ENCODE results near the gene APBA2. TPM values are rescaled to one million over a fixed set of nuclear protein-coding genes. Genes with fewer than 3 reads are reported as not detected.

APBA2 gene
- total RNA-seq, 2 experiments from 2014 or later = 30.8 to 32.0 TPM

GRCh38 chr15:29053661-29054131, 167.9 kb downstream of the APBA2 start:
- Mint-ChIP-seq H3K27ac (no peak overlapping the region), H3K27me3 (no peaks in the 10 kb centered on the region), H3K36me3 (ENCODE audit: low read depth) (peaks cover 5% of the 10 kb centered on the region), H3K9me3 (no peaks in the 10 kb centered on the region), H3K4me3 (no peak overlapping the region), H3K4me1 (ENCODE audit: low read depth) (peaks cover 46% of the 10 kb centered on the region)
- intact Hi-C loops (cut with micrococcal nuclease) = no loop called here
- CTCF ChIA-PET = no interaction called here
- DNase-seq = no peak
- ATAC-seq = no peak
- POLR2A ChIA-PET = no interaction called here
- TF ChIP-seq CTCF (IDR thresholded peaks at IDR 0.05) = no peak

- H3K27me3 Mint-ChIP-seq = no peaks in the 10 kb centered on the region
- intact Hi-C loops (cut with micrococcal nuclease) = no loop called here
- peaks cover 8% of the 10 kb centered on the region for H3K36me3 Mint-ChIP-seq (ENCODE audit: low read depth)
- no peak overlapping the region for H3K27ac Mint-ChIP-seq
- ChIA-PET POLR2A (no interaction called here), CTCF (interaction anchor here (1.6 kb wide), 1 partner anchor 48 kb away, joined by 5 read pairs; no protein-coding TSS in a partner anchor)
- no peak for TF ChIP-seq CTCF (IDR thresholded peaks at IDR 0.05)
- H3K4me3 Mint-ChIP-seq = no peak overlapping the region
- H3K4me1 Mint-ChIP-seq (ENCODE audit: low read depth) = peaks cover 51% of the 10 kb centered on the region
- no peak for DNase-seq
- H3K9me3 Mint-ChIP-seq = peaks cover 2% of the 10 kb centered on the region
- no peak for ATAC-seq
Measured at GRCh38 chr15:29054171-29055045, 168.6 kb downstream of the APBA2 start.

GRCh38 chr15:29055876-29056275, 170.1 kb downstream of the APBA2 start:
- Mint-ChIP-seq H3K27ac (no peak overlapping the region), H3K4me1 (ENCODE audit: low read depth) (peaks cover 54% of the 10 kb centered on the region), H3K27me3 (no peaks in the 10 kb centered on the region), H3K9me3 (peaks cover 2% of the 10 kb centered on the region), H3K4me3 (no peak overlapping the region), H3K36me3 (ENCODE audit: low read depth) (peaks cover 11% of the 10 kb centered on the region)
- CTCF ChIA-PET = interaction anchor here (1.6 kb wide), 1 partner anchor 47 kb away, joined by 5 read pairs; no protein-coding TSS in a partner anchor
- ATAC-seq = no peak
- POLR2A ChIA-PET = no interaction called here
- intact Hi-C loops (cut with micrococcal nuclease) = no loop called here
- DNase-seq = no peak
- no peak for TF ChIP-seq CTCF (IDR thresholded peaks at IDR 0.05)

GRCh38 chr15:29056839-29057450, 171.2 kb downstream of the APBA2 start:
- Mint-ChIP-seq H3K36me3 (ENCODE audit: low read depth) (peaks cover 11% of the 10 kb centered on the region), H3K4me1 (ENCODE audit: low read depth) (peaks cover 52% of the 10 kb centered on the region), H3K9me3 (peaks cover 2% of the 10 kb centered on the region), H3K27me3 (no peaks in the 10 kb centered on the region), H3K27ac (no peak overlapping the region), H3K4me3 (no peak overlapping the region)
- intact Hi-C loops (cut with micrococcal nuclease) = no loop called here
- ATAC-seq = no peak
- no peak for DNase-seq
- TF ChIP-seq CTCF (IDR thresholded peaks at IDR 0.05) = no peak
- ChIA-PET POLR2A (no interaction called here), CTCF (interaction anchor here (0.6 kb wide), 1 partner anchor 28 kb away, joined by 3 read pairs; no protein-coding TSS in a partner anchor)

- intact Hi-C loops (cut with micrococcal nuclease) = no loop called here
- no peaks in the 10 kb centered on the region for H3K27me3 Mint-ChIP-seq
- H3K4me3 Mint-ChIP-seq = no peak overlapping the region
Measured at GRCh38 chr15:29057856-29058255, 172.1 kb downstream of the APBA2 start.

More at GRCh38 chr15:29057856-29058255, 172.1 kb downstream of the APBA2 start:
- TF ChIP-seq CTCF (IDR thresholded peaks at IDR 0.05) = no peak
- POLR2A ChIA-PET = no interaction called here
- CTCF ChIA-PET = no interaction called here
- DNase-seq (no peak), ATAC-seq (no peak)
- peaks cover 11% of the 10 kb centered on the region for H3K36me3 Mint-ChIP-seq (ENCODE audit: low read depth)
- peaks cover 2% of the 10 kb centered on the region for H3K9me3 Mint-ChIP-seq
- peaks cover 53% of the 10 kb centered on the region for H3K4me1 Mint-ChIP-seq (ENCODE audit: low read depth)
- no peak overlapping the region for H3K27ac Mint-ChIP-seq
